OCI-LY1 (cell line): Measurements from ENCODE around the gene GRID2.

Source experiments
- CTCF ChIP-seq: fragments of 200-600 bp; sonication (generic), shearing (Covaris generic); IDR thresholded peaks from 2 replicates; pipeline ENCODE4 v1.5.1; 2017; ENCODE audit warnings: mild to moderate bottlenecking, antibody characterized with exemption, low read length, moderate library complexity, mixed read lengths
- EZH2 ChIP-seq: fragments of 200-600 bp; sonication (generic), shearing (Covaris generic); IDR thresholded peaks from 2 replicates; pipeline ENCODE4 v1.8.0; 2017; ENCODE audit warnings: borderline replicate concordance, mixed run types, mild to moderate bottlenecking, antibody characterized with exemption, low read length, moderate library complexity, mixed read lengths

- no peak for TF ChIP-seq CTCF
- no peak for TF ChIP-seq EZH2
Measured at GRCh38 chr4:92629302-92629701, 325.5 kb downstream of the GRID2 start.
